HCT116 (cell line): Measurements from ENCODE around the gene AP5Z1. TPM values are rescaled to one million over a fixed set of nuclear protein-coding genes. Genes with fewer than 3 reads are reported as not detected.
"Not testable (repeated sequence)": the region's sequence is repeated elsewhere in the genome, so short reads cannot be mapped to it uniquely, and the experiment has no call there.

Experiments
- ATAC-seq: fragments of 200-7000 bp; cut with Tn5 transposase; 2 replicates; pipeline ENCODE4 v1.9.1; 2020; ENCODE audit warnings: mild to moderate bottlenecking, moderate library complexity
- BruUV-seq: library from RNA; stranded (reverse); fragments of 400-500 nt; replicated peaks from 2 replicates; lab custom pipeline; 2021; lab: Mats Ljungman, UMichigan
- CTCF ChIA-PET: fragments of 300-600 bp; sonication (Branson Sonifier 250); formaldehyde crosslinking; loops from one replicate; lab custom pipeline; 2021; ENCODE audit warnings: antibody characterized with exemption; lab: Charles Lee
- POLR2A ChIA-PET: fragments of 300-600, 350-600 bp; sonication (Branson Sonifier 250); formaldehyde crosslinking; loops from one replicate; lab custom pipeline; 2021; ENCODE audit warnings: antibody characterized with exemption; lab: Charles Lee
- RAD21 ChIA-PET, 2 experiments: fragments of 300-600 bp; sonication (Branson Sonifier 250); formaldehyde crosslinking; loops; one replicate each; lab custom pipeline; 2023; ENCODE audit warnings: low total read pairs in 2 of 2; ENCODE audit not compliant: uncharacterized antibody in 2 of 2, unreplicated experiment in 2 of 2, low non-redundant PET in 1 of 2; lab: Charles Lee
- DNase-seq: peaks from one replicate; pipeline ENCODE4 v3.0.0-alpha.2; 2010; ENCODE audit warnings: low read depth, low spot score
- H2AFZ ChIP-seq: fragments of 200-600 bp; shearing (Covaris generic), sonication (generic); 2 replicates; pipeline ENCODE4 v1.6.1; 2017; ENCODE audit warnings: low read depth, mixed run types, mixed read lengths, antibody characterized with exemption, low read length; ENCODE audit not compliant: poor library complexity, severe bottlenecking
- H3K27ac ChIP-seq: 2 replicates; pipeline ENCODE4 v1.5.1; 2012; ENCODE audit warnings: low read depth, low read length
- H3K27me3 ChIP-seq: fragments of 200-600 bp; sonication (generic); 2 replicates; pipeline ENCODE4 v1.6.1; 2016; ENCODE audit warnings: mixed run types, low read length, mixed read lengths; ENCODE audit not compliant: insufficient read depth
- H3K36me3 ChIP-seq, 2 experiments: fragments of 200-500 bp in 1 of 2; fragments of 200-600 bp in 1 of 2; sonication (Bioruptor generic) in 1 of 2; sonication (generic) in 1 of 2; 2 replicates each; pipeline versions ENCODE4 v1.5.1 to v1.6.1; 2014 to 2016; ENCODE audit warnings: low read length in 2 of 2, inconsistent platforms in 1 of 2, mixed read lengths in 1 of 2, mixed run types in 1 of 2; ENCODE audit not compliant: insufficient read depth in 2 of 2, control insufficient read depth in 1 of 2
- H3K4me1 ChIP-seq, 2 experiments: fragments of 200-600 bp in 1 of 2; sonication (generic) in 1 of 2; 2 replicates each; pipeline versions ENCODE4 v1.5.1 to v1.6.1; 2012 to 2017; ENCODE audit warnings: low read length in 2 of 2, inconsistent platforms in 1 of 2, mild to moderate bottlenecking in 1 of 2, mixed read lengths in 1 of 2, mixed run types in 1 of 2, moderate library complexity in 1 of 2; ENCODE audit not compliant: insufficient read depth in 2 of 2, control insufficient read depth in 1 of 2
- H3K4me2 ChIP-seq: fragments of 200-600 bp; sonication (generic); 2 replicates; pipeline ENCODE4 v1.6.1; 2017; ENCODE audit warnings: mixed run types, low read length, mixed read lengths
- H3K4me3 ChIP-seq, 2 experiments: fragments of 200-600 bp in 1 of 2; sonication (generic) in 1 of 2; replicated peaks in 1 of 2; 2 replicates each; pipeline ENCODE4 v1.5.1; 2011 to 2016; ENCODE audit warnings: low read length in 2 of 2, control low read depth in 1 of 2, low read depth in 1 of 2, mild to moderate bottlenecking in 1 of 2, mixed read lengths in 1 of 2, mixed run types in 1 of 2
- H3K79me2 ChIP-seq: fragments of 200-600 bp; sonication (generic); 2 replicates; pipeline ENCODE4 v1.6.1; 2017; ENCODE audit warnings: mild to moderate bottlenecking, mixed run types, low read length, moderate library complexity, mixed read lengths; ENCODE audit not compliant: insufficient read depth
- H3K9ac ChIP-seq: fragments of 200-600 bp; sonication (generic); 2 replicates; pipeline ENCODE4 v1.6.1; 2016; ENCODE audit warnings: low read length, mixed read lengths
- H3K9me2 ChIP-seq: fragments of 200-600 bp; sonication (generic), shearing (Covaris generic); 2 replicates; pipeline ENCODE4 v1.6.1; 2017; ENCODE audit warnings: mixed run types, mild to moderate bottlenecking, moderate library complexity; ENCODE audit not compliant: insufficient read depth
- H3K9me3 ChIP-seq, 2 experiments: fragments of 200-500 bp in 1 of 2; fragments of 200-600 bp in 1 of 2; sonication (Bioruptor generic) in 1 of 2; sonication (generic) in 1 of 2; 2 replicates each; pipeline ENCODE4 v1.6.1; 2014 to 2017; ENCODE audit warnings: low read length in 2 of 2, mixed read lengths in 2 of 2, inconsistent platforms in 1 of 2, low read depth in 1 of 2, mild to moderate bottlenecking in 1 of 2, mixed run types in 1 of 2, moderate library complexity in 1 of 2; ENCODE audit not compliant: control insufficient read depth in 1 of 2, insufficient read depth in 1 of 2
- H4K20me1 ChIP-seq: fragments of 200-600 bp; sonication (generic), shearing (Covaris generic); 2 replicates; pipeline ENCODE4 v1.6.1; 2017; ENCODE audit warnings: mixed run types, mild to moderate bottlenecking, moderate library complexity; ENCODE audit not compliant: insufficient read depth
- CTCF ChIP-seq, 3 experiments: fragments of 200-600 bp in 1 of 3; sonication (generic) in 1 of 3; IDR thresholded peaks in 2 of 3; conservative IDR thresholded peaks in 1 of 3; 2 replicates each; pipeline ENCODE4 v1.5.1; 2012 to 2017; ENCODE audit warnings: low read depth in 2 of 3, low read length in 2 of 3, antibody characterized with exemption in 1 of 3, borderline replicate concordance in 1 of 3, control low read depth in 1 of 3, mild to moderate bottlenecking in 1 of 3, mixed read lengths in 1 of 3, mixed run types in 1 of 3, moderate library complexity in 1 of 3; ENCODE audit not compliant: insufficient read depth in 1 of 3
- EGR1 ChIP-seq: IDR thresholded peaks from 2 replicates; pipeline ENCODE4 v1.6.1; 2012; ENCODE audit warnings: low read depth
- RAD21 ChIP-seq: IDR thresholded peaks from 2 replicates; pipeline ENCODE4 v1.6.1; 2012; ENCODE audit warnings: low read depth, mild to moderate bottlenecking
- REST ChIP-seq: IDR thresholded peaks from 2 replicates; pipeline ENCODE4 v1.6.1; 2012; ENCODE audit warnings: low read depth
- ZFX ChIP-seq: fragments of 450-650 bp; IDR thresholded peaks from 2 replicates; pipeline ENCODE4 v1.6.1; 2017
- intact Hi-C: fragments of 100-400 bp; cut with micrococcal nuclease; formaldehyde crosslinking; loops from 2 replicates; pipeline ENCODE4 v1.10.0; 2022
- total RNA-seq: library from RNA; stranded (reverse); gene quantifications from one replicate; pipeline ENCODE4 v1.2.1, GENCODE V29; 2021; ENCODE audit not compliant: unreplicated experiment

Gene AP5Z1
- total RNA-seq, 1 experiment from 2014 or later, result 23.2 TPM

GRCh38 chr7:4801839-4802231 is 26.4 kb downstream of the AP5Z1 start:
- DNase-seq, result no peak
- Histone ChIP-seq H3K9me3 (no peaks in the 10 kb centered on the region), H3K9ac (no peak overlapping the region), H3K9me2 (no peaks in the 10 kb centered on the region), H2AFZ (no peak overlapping the region), H3K27me3 (no peaks in the 10 kb centered on the region), H3K4me3 (no peak overlapping the region), H3K27ac (no peak overlapping the region), H3K4me2 (no peak overlapping the region), H4K20me1 (no peaks in the 10 kb centered on the region), H3K79me2 (no peaks in the 10 kb centered on the region), H3K36me3 (no peaks in the 10 kb centered on the region), H3K4me1 (no peaks in the 10 kb centered on the region)
- TF ChIP-seq RAD21, result no peak
- no peak for TF ChIP-seq EGR1
- TF ChIP-seq ZFX, result no peak
- TF ChIP-seq REST, result no peak
- no peak for TF ChIP-seq CTCF (IDR thresholded peaks at IDR 0.05 in 2 of 3, conservative IDR thresholded peaks at IDR 0.05 in 1 of 3; ENCODE audit: borderline replicate concordance in 1 of 3, insufficient read depth in 1 of 3, low read depth in 2 of 3, low read length in 2 of 3)
- POLR2A ChIA-PET, result no interaction called here
- no TSS peak for BruUV-seq
- ATAC-seq, result no peak
- CTCF ChIA-PET, result no interaction called here
- RAD21 ChIA-PET, result interaction anchor here in 1 of 2 experiments (0.7 kb wide), 1 partner anchor 314 kb away, joined by 5 read pairs; no protein-coding TSS in a partner anchor
- intact Hi-C loops, result no loop called here

GRCh38 chr7:4802577-4802976 is 27.2 kb downstream of the AP5Z1 start:
- POLR2A ChIA-PET, H3K36me3 ChIP-seq, intact Hi-C loops, H3K4me3 ChIP-seq, CTCF ChIA-PET, H3K79me2 ChIP-seq, BruUV-seq, ATAC-seq, H2AFZ ChIP-seq, H3K27me3 ChIP-seq, H3K4me1 ChIP-seq, DNase-seq, H4K20me1 ChIP-seq, H3K9me3 ChIP-seq, H3K27ac ChIP-seq, H3K9me2 ChIP-seq, H3K9ac ChIP-seq, H3K4me2 ChIP-seq, RAD21 ChIA-PET: not testable (repeated sequence)
